KMS-11 (cell line): ENCODE results near the gene SLC41A3.

Source experiments
- H2AFZ ChIP-seq: fragments of 200-600 bp; sonication (generic); 2 replicates; pipeline ENCODE4 v1.6.1; 2016; ENCODE audit warnings: antibody characterized with exemption, mixed run types, low read depth
- H3K27ac ChIP-seq: fragments of 200-600 bp; sonication (generic); 2 replicates; pipeline ENCODE4 v1.6.1; 2016; ENCODE audit warnings: mild to moderate bottlenecking, mixed run types
- H3K27me3 ChIP-seq: fragments of 200-600 bp; sonication (generic); 2 replicates; pipeline ENCODE4 v1.6.1; 2017; ENCODE audit warnings: mild to moderate bottlenecking, low read depth, mixed run types, moderate library complexity; ENCODE audit not compliant: insufficient read depth
- H3K36me3 ChIP-seq: fragments of 200-600 bp; sonication (generic); 2 replicates; pipeline ENCODE4 v1.6.1; 2017; ENCODE audit warnings: mild to moderate bottlenecking, mixed run types; ENCODE audit not compliant: insufficient read depth
- H3K4me1 ChIP-seq: fragments of 200-600 bp; sonication (generic); 2 replicates; pipeline ENCODE4 v1.6.1; 2016; ENCODE audit warnings: mild to moderate bottlenecking, low read depth, mixed run types; ENCODE audit not compliant: poor library complexity, severe bottlenecking
- H3K4me2 ChIP-seq: fragments of 200-600 bp; sonication (generic); 2 replicates; pipeline ENCODE4 v1.7.0; 2016; ENCODE audit warnings: mild to moderate bottlenecking, mixed run types
- H3K4me3 ChIP-seq: fragments of 200-600 bp; sonication (generic); IDR thresholded peaks from 2 replicates; pipeline ENCODE4 v1.6.1; 2017; ENCODE audit warnings: low read depth, low read length, mixed read lengths; ENCODE audit not compliant: insufficient read depth
- H3K79me2 ChIP-seq: fragments of 200-600 bp; sonication (generic); 2 replicates; pipeline ENCODE4 v1.6.1; 2016; ENCODE audit warnings: low read depth, mixed run types; ENCODE audit not compliant: insufficient read depth
- H3K9ac ChIP-seq: fragments of 200-600 bp; sonication (generic); 2 replicates; pipeline ENCODE4 v1.6.1; 2016; ENCODE audit warnings: mild to moderate bottlenecking, mixed run types
- H4K20me1 ChIP-seq: fragments of 200-600 bp; sonication (generic); 2 replicates; pipeline ENCODE4 v1.6.1; 2016; ENCODE audit warnings: mild to moderate bottlenecking, mixed run types; ENCODE audit not compliant: insufficient read depth
- CTCF ChIP-seq: fragments of 200-600 bp; sonication (generic); conservative IDR thresholded peaks from 2 replicates; pipeline ENCODE4 v1.6.1; 2017; ENCODE audit warnings: low read depth, mild to moderate bottlenecking, antibody characterized with exemption, low read length, moderate library complexity, mixed read lengths

The SLC41A3 gene

GRCh38 chr3:126118591-126118990 is 34.7 kb upstream of the SLC41A3 start:
- Histone ChIP-seq H3K27me3 (no peaks in the 10 kb centered on the region), H2AFZ (no peak overlapping the region), H3K4me3 (no peak overlapping the region), H3K9ac (no peak overlapping the region), H3K27ac (no peak overlapping the region), H3K79me2 (no peaks in the 10 kb centered on the region), H3K36me3 (no peaks in the 10 kb centered on the region), H3K4me2 (no peak overlapping the region), H4K20me1 (no peaks in the 10 kb centered on the region), H3K4me1 (no peaks in the 10 kb centered on the region)
- no peak for TF ChIP-seq CTCF

GRCh38 chr3:126117786-126118185 is 33.9 kb upstream of the SLC41A3 start:
- Histone ChIP-seq H3K27me3 (no peaks in the 10 kb centered on the region), H2AFZ (no peak overlapping the region), H4K20me1 (no peaks in the 10 kb centered on the region), H3K79me2 (no peaks in the 10 kb centered on the region), H3K9ac (no peak overlapping the region), H3K27ac (no peak overlapping the region), H3K4me1 (no peaks in the 10 kb centered on the region), H3K4me3 (no peak overlapping the region), H3K36me3 (no peaks in the 10 kb centered on the region), H3K4me2 (no peak overlapping the region)
- TF ChIP-seq CTCF = no peak

GRCh38 chr3:126117212-126117611 is 33.3 kb upstream of the SLC41A3 start:
- no peaks in the 10 kb centered on the region for H3K4me1 ChIP-seq
- H3K27ac ChIP-seq = no peak overlapping the region
- H3K79me2 ChIP-seq = no peaks in the 10 kb centered on the region
- H3K4me3 ChIP-seq = no peak overlapping the region
- no peak for TF ChIP-seq CTCF
- H3K27me3 ChIP-seq = no peaks in the 10 kb centered on the region
- H3K36me3 ChIP-seq = no peaks in the 10 kb centered on the region
- no peak overlapping the region for H3K9ac ChIP-seq
- no peak overlapping the region for H2AFZ ChIP-seq
- H4K20me1 ChIP-seq = no peaks in the 10 kb centered on the region
- no peak overlapping the region for H3K4me2 ChIP-seq

GRCh38 chr3:126116526-126116925 is 32.6 kb upstream of the SLC41A3 start:
- Histone ChIP-seq H3K79me2 (no peaks in the 10 kb centered on the region), H3K9ac (no peak overlapping the region), H3K4me1 (no peaks in the 10 kb centered on the region), H3K27me3 (no peaks in the 10 kb centered on the region), H2AFZ (no peak overlapping the region), H3K4me2 (no peak overlapping the region), H3K36me3 (no peaks in the 10 kb centered on the region), H4K20me1 (no peaks in the 10 kb centered on the region), H3K27ac (no peak overlapping the region), H3K4me3 (no peak overlapping the region)
- TF ChIP-seq CTCF = no peak
